CD4-positive, alpha-beta T cell treated with Interferon alpha-2 for 1 hour (primary cell): Measurements from ENCODE around the gene PCDH1.

Experiments used
- DNase-seq, 2 donors: peaks; one replicate each; pipeline ENCODE4 v3.0.0-alpha.2; 2020 to 2022

The PCDH1 gene

DNA sequence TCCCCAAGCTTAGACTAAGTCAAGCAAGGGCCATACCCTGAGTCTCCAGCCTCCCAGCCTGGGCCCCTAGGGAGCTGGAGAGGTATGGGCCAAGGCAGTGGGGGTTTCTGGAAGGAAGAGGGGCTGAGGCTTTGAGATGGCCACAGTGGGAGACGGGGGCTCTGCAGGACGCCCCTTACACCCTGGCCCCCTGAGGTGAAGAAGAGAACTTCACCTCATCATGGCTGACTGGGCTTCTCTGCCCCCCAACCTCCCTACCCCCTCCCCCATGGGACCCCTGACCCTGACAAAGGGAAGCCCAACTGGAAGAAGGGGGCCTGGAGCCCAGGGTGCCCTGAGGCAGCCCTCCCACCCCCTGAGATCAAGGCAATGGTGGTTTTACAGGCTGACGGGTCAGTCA, 25.8 kb downstream of the PCDH1 start:
- DNase-seq, result no peak

GRCh38 chr5:141851195-141851874, 26.9 kb downstream of the PCDH1 start:
- DNase-seq, result no peak

GRCh38 chr5:141850786-141851185, 27.4 kb downstream of the PCDH1 start:
- no peak for DNase-seq

GRCh38 chr5:141850244-141850768, 27.9 kb downstream of the PCDH1 start:
- peak in 1 of 2 donors; percentile 54 for DNase-seq

GRCh38 chr5:141849415-141850243, 28.6 kb downstream of the PCDH1 start:
- peak; percentile 58 to 71 for DNase-seq

- DNase-seq, result no peak
Observed at GRCh38 chr5:141848744-141849414, 29.3 kb downstream of the PCDH1 start.

DNA sequence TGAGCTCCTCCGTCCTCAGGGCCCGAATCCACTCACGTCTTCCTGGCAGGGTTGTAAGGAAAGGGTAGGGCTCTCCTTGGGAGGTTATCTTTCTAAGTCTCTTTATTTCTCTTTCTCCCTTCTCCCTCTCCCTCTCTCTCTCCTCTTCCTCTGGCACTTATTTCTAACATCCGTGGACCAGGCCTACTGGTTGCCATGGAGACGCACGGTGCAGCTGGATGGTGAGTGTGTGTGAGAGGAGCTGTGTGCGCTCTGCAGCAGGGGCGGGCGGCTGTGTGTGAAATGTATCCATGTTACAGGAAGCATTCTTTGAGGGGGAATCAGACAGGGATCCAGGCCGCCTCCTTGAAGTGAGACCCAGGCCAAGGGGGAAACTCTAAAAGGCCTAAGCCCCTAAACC, 32.2 kb downstream of the PCDH1 start:
- DNase-seq, result no peak

- DNase-seq, result peak; percentile 17 to 21
Observed at GRCh38 chr5:141845371-141845851, 32.8 kb downstream of the PCDH1 start.

- DNase-seq, result no peak
Observed at GRCh38 chr5:141844414-141845097, 33.7 kb downstream of the PCDH1 start.

DNA sequence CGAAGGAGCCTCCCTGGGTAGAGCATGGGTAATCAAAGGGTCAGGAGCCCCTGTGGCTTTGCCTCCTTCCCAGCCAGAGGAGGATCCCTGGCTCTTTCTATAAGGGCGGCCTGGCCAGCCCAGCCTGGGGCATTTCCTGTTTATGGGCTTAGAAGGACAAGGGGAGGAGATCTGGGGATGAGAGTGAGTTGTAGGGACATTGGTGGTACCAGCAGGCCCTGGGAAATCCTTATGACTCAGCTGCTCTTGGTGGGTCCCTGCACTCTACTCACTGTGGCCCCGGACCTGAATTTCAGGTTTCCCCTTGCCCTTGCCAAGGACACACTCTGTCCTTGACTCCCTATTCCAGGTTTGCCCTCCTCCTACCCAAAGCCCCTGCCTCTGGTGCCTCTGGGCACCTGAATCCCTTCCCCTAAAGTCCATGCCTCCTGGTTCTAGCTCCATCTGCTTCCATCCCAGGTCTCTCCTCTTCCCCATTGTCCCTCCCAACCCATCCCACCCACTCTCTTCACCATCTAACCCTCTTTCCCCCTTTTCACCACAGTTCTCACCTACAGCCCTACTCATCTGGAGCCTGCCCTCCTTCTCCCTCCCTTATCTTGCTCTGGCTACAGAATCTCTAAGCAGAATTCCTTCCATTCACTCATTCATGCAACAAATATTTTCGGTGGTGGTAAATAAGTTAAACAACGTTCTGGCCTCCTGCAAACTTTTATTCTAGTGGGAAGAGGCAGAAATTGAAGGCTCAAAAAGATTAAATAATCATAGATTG, 34.9 kb downstream of the PCDH1 start:
- no peak for DNase-seq

GRCh38 chr5:141841378-141842180, 36.6 kb downstream of the PCDH1 start:
- DNase-seq, result no peak

GRCh38 chr5:141840826-141841360, 37.3 kb downstream of the PCDH1 start:
- no peak for DNase-seq

DNA sequence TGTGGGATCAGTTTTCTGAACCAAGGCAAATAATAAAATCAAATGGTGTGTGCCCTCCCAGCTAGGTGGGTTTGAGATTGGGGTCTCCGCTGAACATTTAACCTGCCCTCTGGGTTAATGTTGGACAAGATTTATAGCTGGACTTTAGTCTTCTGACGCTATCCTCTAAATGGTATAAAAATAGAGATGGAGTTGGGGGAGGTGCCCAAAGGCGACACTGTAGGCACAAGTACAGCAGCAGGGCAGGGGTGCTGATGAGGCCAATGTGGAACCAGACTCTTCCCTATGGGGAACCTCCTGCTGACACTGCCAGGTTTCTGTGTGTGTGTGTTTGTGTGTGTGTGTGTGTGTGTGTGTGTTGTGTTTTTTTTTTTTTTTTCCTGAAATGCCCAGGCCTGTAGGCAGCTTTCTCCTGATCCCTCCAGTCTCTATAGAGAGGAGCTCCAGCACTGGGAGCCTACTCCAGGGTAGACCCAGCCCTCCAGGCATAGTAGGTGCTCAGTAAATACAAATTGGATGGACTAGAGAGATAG, 37.9 kb downstream of the PCDH1 start:
- DNase-seq, result no peak

- DNase-seq, result no peak
Observed at GRCh38 chr5:141839015-141839513, 39.1 kb downstream of the PCDH1 start.

- DNase-seq, result no peak
Observed at GRCh38 chr5:141838326-141839014, 39.7 kb downstream of the PCDH1 start.

GRCh38 chr5:141835928-141836670, 42.1 kb downstream of the PCDH1 start:
- no peak for DNase-seq

DNA sequence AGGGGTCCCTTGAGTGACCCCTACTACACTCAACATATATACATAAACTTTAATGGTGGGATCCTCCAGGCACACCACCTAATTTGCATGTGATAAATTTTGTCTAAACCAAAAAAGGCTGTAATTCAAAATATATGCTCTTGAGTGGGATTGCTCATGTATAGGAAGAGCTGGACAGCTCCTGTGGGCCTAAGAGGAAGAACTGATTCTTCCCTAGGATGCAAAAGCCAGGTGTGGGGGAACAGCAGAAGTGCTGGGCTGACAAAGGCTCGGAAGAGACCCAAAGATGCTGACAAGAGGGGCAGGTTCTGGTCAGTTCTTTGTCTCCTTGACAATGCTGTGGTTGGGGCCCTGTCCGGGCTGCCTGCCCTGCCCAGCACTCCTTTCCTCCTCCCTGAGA, 43.9 kb downstream of the PCDH1 start:
- no peak for DNase-seq

GRCh38 chr5:141832131-141832530, 46.1 kb downstream of the PCDH1 start:
- no peak for DNase-seq

DNA sequence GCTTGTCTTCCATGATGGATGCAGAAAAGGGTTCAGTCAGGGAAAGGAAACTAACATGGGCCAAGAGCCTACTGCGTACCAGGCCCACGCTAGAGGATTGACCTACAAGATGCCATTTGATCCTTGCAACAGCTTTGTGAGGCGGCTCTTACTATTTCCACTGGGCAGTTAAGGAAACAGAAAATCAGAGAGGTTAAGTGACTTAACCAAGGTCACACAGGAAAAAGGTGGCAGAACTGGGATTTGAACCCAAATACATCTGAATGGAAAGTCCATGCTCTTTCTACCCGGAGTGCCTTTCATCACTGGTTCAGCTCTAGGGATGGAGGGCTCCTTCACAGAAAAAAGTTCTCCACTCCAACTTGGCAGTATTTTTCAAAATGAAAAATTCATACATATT, 50.0 kb downstream of the PCDH1 start:
- DNase-seq, result no peak
